Measurements from ENCODE around the gene HOXA6. TPM values are rescaled to one million over a fixed set of nuclear protein-coding genes. Genes with fewer than 3 reads are reported as not detected.
A peak's percentile ranks its signal among the peaks of the same experiment; 100 is the strongest.

The HOXA6 gene
- total RNA-seq, 1 experiment from 2014 or later, result 3.3 TPM

DNA sequence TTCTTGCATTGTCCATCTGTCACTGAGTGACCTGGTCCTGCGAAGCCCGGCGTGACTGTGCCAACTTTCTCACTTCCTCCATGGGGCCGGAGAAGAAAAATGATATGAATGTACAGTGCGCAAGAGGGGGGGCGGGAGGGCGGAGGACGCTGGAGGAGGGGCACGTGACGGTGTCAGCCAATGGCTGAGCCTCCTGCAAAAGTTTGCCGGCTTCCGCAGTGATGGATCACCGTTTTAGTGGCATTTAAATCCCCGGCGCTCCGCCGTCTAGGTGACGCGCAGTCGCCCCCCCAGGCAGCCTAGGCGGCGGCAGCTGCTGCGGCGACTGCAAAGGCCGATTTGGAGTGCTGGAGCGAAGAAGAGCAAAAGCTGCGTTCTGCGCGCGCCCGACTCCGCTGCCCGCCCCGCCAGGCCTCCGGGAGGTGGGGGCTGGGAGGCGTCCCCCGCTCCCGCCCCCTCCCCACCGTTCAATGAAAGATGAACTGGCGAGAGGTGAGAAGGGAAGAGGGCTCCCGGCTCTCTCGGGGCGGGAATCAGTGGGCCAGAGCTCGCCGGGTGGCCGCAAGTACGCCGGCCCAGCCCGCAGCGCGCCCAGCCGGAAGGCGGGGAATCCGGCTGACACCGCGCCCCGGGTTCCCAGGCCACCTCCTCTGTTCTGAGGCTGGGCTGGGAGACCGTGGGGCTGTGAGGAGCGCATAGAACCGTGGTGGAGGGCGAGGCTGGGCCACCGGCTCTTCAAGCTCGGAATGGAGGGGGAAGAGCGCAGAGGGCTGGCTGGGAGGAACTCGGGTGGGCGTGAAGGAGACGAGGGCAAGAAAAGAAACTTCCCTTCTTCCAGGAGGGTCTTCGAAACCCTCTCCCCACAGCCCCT is 51.4 kb downstream of the HOXA6 start, which contains the start of gene HOXA1:
TSS of gene HOXA1 (minus strand) at position 104 of the 871 bp plus-strand sequence. CDS start at position 16, 88 bp downstream.
- H3K27ac ChIP-seq (ENCODE audit: low read length), result peak within 1 kb of the TSS; percentile 99
- in situ Hi-C loops (cut with HindIII; ENCODE audit: low pct_unique_long_range_greater_than_20kb, low sequenced_read_pairs), result no loop called here
- peak; percentile 84 for ATAC-seq
- H3K36me3 ChIP-seq (ENCODE audit: control insufficient read depth, insufficient read depth, low read length), result peaks cover 9% of the 10 kb centered on the region; the same call in 1 of the 2 replicates
- peaks cover 60% of the 10 kb centered on the region for H3K4me1 ChIP-seq (ENCODE audit: control insufficient read depth, insufficient read depth, low read length)
- intact Hi-C loops (cut with micrococcal nuclease; ENCODE audit: unreplicated experiment), result loop anchor here (2.0 to 10.0 kb wide), 2 partner anchors 61 to 231 kb away; partner anchors contain the start of gene SKAP2
- TF ChIP-seq, protein P1, sequence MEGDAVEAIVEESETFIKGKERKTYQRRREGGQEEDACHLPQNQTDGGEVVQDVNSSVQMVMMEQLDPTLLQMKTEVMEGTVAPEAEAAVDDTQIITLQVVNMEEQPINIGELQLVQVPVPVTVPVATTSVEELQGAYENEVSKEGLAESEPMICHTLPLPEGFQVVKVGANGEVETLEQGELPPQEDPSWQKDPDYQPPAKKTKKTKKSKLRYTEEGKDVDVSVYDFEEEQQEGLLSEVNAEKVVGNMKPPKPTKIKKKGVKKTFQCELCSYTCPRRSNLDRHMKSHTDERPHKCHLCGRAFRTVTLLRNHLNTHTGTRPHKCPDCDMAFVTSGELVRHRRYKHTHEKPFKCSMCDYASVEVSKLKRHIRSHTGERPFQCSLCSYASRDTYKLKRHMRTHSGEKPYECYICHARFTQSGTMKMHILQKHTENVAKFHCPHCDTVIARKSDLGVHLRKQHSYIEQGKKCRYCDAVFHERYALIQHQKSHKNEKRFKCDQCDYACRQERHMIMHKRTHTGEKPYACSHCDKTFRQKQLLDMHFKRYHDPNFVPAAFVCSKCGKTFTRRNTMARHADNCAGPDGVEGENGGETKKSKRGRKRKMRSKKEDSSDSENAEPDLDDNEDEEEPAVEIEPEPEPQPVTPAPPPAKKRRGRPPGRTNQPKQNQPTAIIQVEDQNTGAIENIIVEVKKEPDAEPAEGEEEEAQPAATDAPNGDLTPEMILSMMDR (IDR thresholded peaks at IDR 0.05), result no peak; the same call in 1 of the 2 replicates
- TF ChIP-seq TCF7L2 (IDR thresholded peaks at IDR 0.05; ENCODE audit: low read depth, low read length) (peak; percentile 69), SIN3A (IDR thresholded peaks at IDR 0.05; ENCODE audit: borderline replicate concordance, insufficient read depth, low read depth, low read length) (peak; percentile 97), POLR2AphosphoS5 (IDR thresholded peaks at IDR 0.05; ENCODE audit: low read depth, low read length) (peak; percentile 71)
- TF ChIP-seq, protein P2, sequence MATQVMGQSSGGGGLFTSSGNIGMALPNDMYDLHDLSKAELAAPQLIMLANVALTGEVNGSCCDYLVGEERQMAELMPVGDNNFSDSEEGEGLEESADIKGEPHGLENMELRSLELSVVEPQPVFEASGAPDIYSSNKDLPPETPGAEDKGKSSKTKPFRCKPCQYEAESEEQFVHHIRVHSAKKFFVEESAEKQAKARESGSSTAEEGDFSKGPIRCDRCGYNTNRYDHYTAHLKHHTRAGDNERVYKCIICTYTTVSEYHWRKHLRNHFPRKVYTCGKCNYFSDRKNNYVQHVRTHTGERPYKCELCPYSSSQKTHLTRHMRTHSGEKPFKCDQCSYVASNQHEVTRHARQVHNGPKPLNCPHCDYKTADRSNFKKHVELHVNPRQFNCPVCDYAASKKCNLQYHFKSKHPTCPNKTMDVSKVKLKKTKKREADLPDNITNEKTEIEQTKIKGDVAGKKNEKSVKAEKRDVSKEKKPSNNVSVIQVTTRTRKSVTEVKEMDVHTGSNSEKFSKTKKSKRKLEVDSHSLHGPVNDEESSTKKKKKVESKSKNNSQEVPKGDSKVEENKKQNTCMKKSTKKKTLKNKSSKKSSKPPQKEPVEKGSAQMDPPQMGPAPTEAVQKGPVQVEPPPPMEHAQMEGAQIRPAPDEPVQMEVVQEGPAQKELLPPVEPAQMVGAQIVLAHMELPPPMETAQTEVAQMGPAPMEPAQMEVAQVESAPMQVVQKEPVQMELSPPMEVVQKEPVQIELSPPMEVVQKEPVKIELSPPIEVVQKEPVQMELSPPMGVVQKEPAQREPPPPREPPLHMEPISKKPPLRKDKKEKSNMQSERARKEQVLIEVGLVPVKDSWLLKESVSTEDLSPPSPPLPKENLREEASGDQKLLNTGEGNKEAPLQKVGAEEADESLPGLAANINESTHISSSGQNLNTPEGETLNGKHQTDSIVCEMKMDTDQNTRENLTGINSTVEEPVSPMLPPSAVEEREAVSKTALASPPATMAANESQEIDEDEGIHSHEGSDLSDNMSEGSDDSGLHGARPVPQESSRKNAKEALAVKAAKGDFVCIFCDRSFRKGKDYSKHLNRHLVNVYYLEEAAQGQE (IDR thresholded peaks at IDR 0.05; ENCODE audit: insufficient read depth in 1 of 2, low read depth in 2 of 2, low read length in 1 of 2), result no peak
- CTCF ChIA-PET, result interaction anchor here (0.5 to 1.1 kb wide), 3 partner anchors 59 to 239 kb away, joined by 3 to 6 read pairs (median 3); no protein-coding TSS in a partner anchor
- H3K4me3 ChIP-seq (ENCODE audit: low read depth in 2 of 2, low read length in 2 of 2), result peak within 1 kb of the TSS; percentile 85 to 93
- no TSS peak for BruUV-seq (replicated peaks)
- no peak for DNase-seq (ENCODE audit: low read depth, low spot score)
- POLR2A ChIA-PET, result interaction anchor here (0.6 to 4.0 kb wide), 4 partner anchors 15 to 239 kb away, joined by 3 to 21 read pairs (median 10); no protein-coding TSS in a partner anchor
- H3K9me3 ChIP-seq (ENCODE audit: control insufficient read depth, insufficient read depth, low read depth, low read length), result no peaks in the 10 kb centered on the region
- no peaks in the 10 kb centered on the region for H3K27me3 ChIP-seq (ENCODE audit: control insufficient read depth, insufficient read depth, low read length)

Small RNA genes within 50 kb of the gene (microRNA-seq; reads per million reads assigned to microRNA genes)
- 160 reads per million, percentile 61 among the genes with 10 or more reads in this experiment for gene MIR196B (ENCODE audit: unreplicated experiment)

Other genes starting within 250 kb of the HOXA6 start
- gene HOXA1, start 51.8 kb downstream of the HOXA6 start, total RNA-seq (2021; ENCODE audit: unreplicated experiment), result 8.8 TPM
- 2.9 TPM for gene HOXA2, start 45.1 kb downstream of the HOXA6 start, total RNA-seq (2021; ENCODE audit: unreplicated experiment)
- gene HOXA4, start 17.0 kb downstream of the HOXA6 start, total RNA-seq (2021; ENCODE audit: unreplicated experiment), result 0.39 TPM
- gene HOXA5, start 4.1 kb downstream of the HOXA6 start, total RNA-seq (2021; ENCODE audit: unreplicated experiment), result 3.9 TPM
- gene HOXA3, start 4.8 kb upstream of the HOXA6 start, total RNA-seq (2021; ENCODE audit: unreplicated experiment), result 30.2 TPM
- not detected for gene HOXA7, start 8.9 kb upstream of the HOXA6 start, total RNA-seq (2021; ENCODE audit: unreplicated experiment)
- not detected for gene HOXA9, start 17.8 kb upstream of the HOXA6 start, total RNA-seq (2021; ENCODE audit: unreplicated experiment)
- 0.41 TPM for gene HOXA10, start 26.5 kb upstream of the HOXA6 start, total RNA-seq (2021; ENCODE audit: unreplicated experiment)
- 0.57 TPM for gene HOXA11, start 37.5 kb upstream of the HOXA6 start, total RNA-seq (2021; ENCODE audit: unreplicated experiment)
- 1.2 TPM for gene HOXA13, start 52.3 kb upstream of the HOXA6 start, total RNA-seq (2021; ENCODE audit: unreplicated experiment)
- 0.10 TPM for gene EVX1, start 95.0 kb upstream of the HOXA6 start, total RNA-seq (2021; ENCODE audit: unreplicated experiment)

Measured in Panc1 (cell line).